PC-9 (cell line): ENCODE results near the gene PCNT.

Source experiments
- CTCF ChIP-seq: fragments of 200-600 bp; sonication (generic); conservative IDR thresholded peaks from 2 replicates; pipeline ENCODE4 v1.6.1; 2017; ENCODE audit warnings: mixed run types, antibody characterized with exemption, mild to moderate bottlenecking, moderate library complexity
- EZH2 ChIP-seq: fragments of 200-600 bp; sonication (generic); IDR thresholded peaks from 2 replicates; pipeline ENCODE4 v1.8.0; 2017; ENCODE audit warnings: antibody characterized with exemption, low read depth

- TF ChIP-seq CTCF (no peak), EZH2 (no peak)
Measured at GRCh38 chr21:46312949-46313348, 11.0 kb upstream of the PCNT start.
